ENCODE results near the gene TCF7L1. TPM values are rescaled to one million over a fixed set of nuclear protein-coding genes. Genes with fewer than 3 reads are reported as not detected.

The TCF7L1 gene
- total RNA-seq, 2 donors from 2014 or later: 71.9 to 73.3 TPM

GRCh38 chr2:85254540-85255300 is 121.5 kb downstream of the TCF7L1 start:
- H3K4me1 ChIP-seq (ENCODE audit: control insufficient read depth, insufficient read depth, low read length): peaks cover 42% of the 10 kb centered on the region
- peaks cover 2% of the 10 kb centered on the region for H3K36me3 Mint-ChIP-seq (ENCODE audit: low read depth)
- TF ChIP-seq CTCF (conservative IDR thresholded peaks at IDR 0.05): no peak
- H3K4me1 Mint-ChIP-seq: peaks cover 84% of the 10 kb centered on the region
- peak overlapping the region; percentile 55 for H3K4me3 Mint-ChIP-seq
- no peaks in the 10 kb centered on the region for H3K9me3 ChIP-seq (ENCODE audit: control insufficient read depth, low read length)
- H3K9me3 Mint-ChIP-seq: no peaks in the 10 kb centered on the region
- no peak overlapping the region for H3K9ac ChIP-seq (ENCODE audit: extremely low read depth, low read length, poor library complexity, severe bottlenecking)
- peak overlapping the region; percentile 98 for H3K27ac Mint-ChIP-seq
- peaks cover 11% of the 10 kb centered on the region for H3K36me3 ChIP-seq (ENCODE audit: control insufficient read depth, insufficient read depth, low read length)
- H3K4me3 ChIP-seq (ENCODE audit: low read length): no peak overlapping the region
- H3K27me3 Mint-ChIP-seq (ENCODE audit: insufficient read depth): no peaks in the 10 kb centered on the region
- 77 to 79% methylated on average over 7 to 11 of the region's 11 CpGs for WGBS, 2 experiments (ENCODE audit: insufficient coverage in 1 of 2, insufficient read length in 1 of 2)
- H3K27me3 ChIP-seq (ENCODE audit: control insufficient read depth, insufficient read depth, low read length, poor library complexity, severe bottlenecking): no peaks in the 10 kb centered on the region
- peak; percentile 56 for DNase-seq
- H3K27ac ChIP-seq (ENCODE audit: low read depth, low read length): peak overlapping the region; percentile 98

GRCh38 chr2:85255456-85255812 is 122.2 kb downstream of the TCF7L1 start:
- peak overlapping the region; percentile 98 for H3K27ac ChIP-seq (ENCODE audit: low read depth, low read length)
- DNase-seq: no peak
- H3K9me3 ChIP-seq (ENCODE audit: control insufficient read depth, low read length): no peaks in the 10 kb centered on the region
- Mint-ChIP-seq H3K4me1 (peaks cover 87% of the 10 kb centered on the region), H3K4me3 (peak overlapping the region; percentile 55), H3K36me3 (ENCODE audit: low read depth) (peaks cover 2% of the 10 kb centered on the region), H3K27me3 (ENCODE audit: insufficient read depth) (no peaks in the 10 kb centered on the region), H3K27ac (peak overlapping the region; percentile 98), H3K9me3 (no peaks in the 10 kb centered on the region)
- peak overlapping the region; percentile 51 for H3K9ac ChIP-seq (ENCODE audit: extremely low read depth, low read length, poor library complexity, severe bottlenecking)
- peaks cover 44% of the 10 kb centered on the region for H3K4me1 ChIP-seq (ENCODE audit: control insufficient read depth, insufficient read depth, low read length)
- no peaks in the 10 kb centered on the region for H3K27me3 ChIP-seq (ENCODE audit: control insufficient read depth, insufficient read depth, low read length, poor library complexity, severe bottlenecking)
- peak overlapping the region; percentile 24 for H3K4me3 ChIP-seq (ENCODE audit: low read length)
- peaks cover 11% of the 10 kb centered on the region for H3K36me3 ChIP-seq (ENCODE audit: control insufficient read depth, insufficient read depth, low read length)
- WGBS, 2 experiments (ENCODE audit: insufficient coverage in 1 of 2, insufficient read length in 1 of 2): 20 to 34% methylated on average over 2 to 6 of the region's 6 CpGs
- TF ChIP-seq CTCF (conservative IDR thresholded peaks at IDR 0.05): no peak

- H3K4me3 ChIP-seq (ENCODE audit: low read length): peak overlapping the region; percentile 24
- H3K9me3 ChIP-seq (ENCODE audit: control insufficient read depth, low read length): no peaks in the 10 kb centered on the region
- 0 to 4% methylated on average over 6 to 21 of the region's 23 CpGs for WGBS, 2 experiments (ENCODE audit: insufficient coverage in 1 of 2, insufficient read length in 1 of 2)
- peaks cover 43% of the 10 kb centered on the region for H3K4me1 ChIP-seq (ENCODE audit: control insufficient read depth, insufficient read depth, low read length)
- H3K27ac ChIP-seq (ENCODE audit: low read depth, low read length): peak overlapping the region; percentile 98
- no peaks in the 10 kb centered on the region for H3K27me3 ChIP-seq (ENCODE audit: control insufficient read depth, insufficient read depth, low read length, poor library complexity, severe bottlenecking)
- no peaks in the 10 kb centered on the region for H3K27me3 Mint-ChIP-seq (ENCODE audit: insufficient read depth)
- no peaks in the 10 kb centered on the region for H3K9me3 Mint-ChIP-seq
- peaks cover 85% of the 10 kb centered on the region for H3K4me1 Mint-ChIP-seq
- DNase-seq: peak; percentile 94
- peaks cover 5% of the 10 kb centered on the region for H3K36me3 Mint-ChIP-seq (ENCODE audit: low read depth)
- no peak for TF ChIP-seq CTCF (conservative IDR thresholded peaks at IDR 0.05)
- peak overlapping the region; percentile 51 for H3K9ac ChIP-seq (ENCODE audit: extremely low read depth, low read length, poor library complexity, severe bottlenecking)
- peak overlapping the region; percentile 98 for H3K27ac Mint-ChIP-seq
- peaks cover 11% of the 10 kb centered on the region for H3K36me3 ChIP-seq (ENCODE audit: control insufficient read depth, insufficient read depth, low read length)
- H3K4me3 Mint-ChIP-seq: peak overlapping the region; percentile 55
These were observed 122.8 kb downstream of the TCF7L1 start for GRCh38 chr2:85255813-85256594.

Data from endodermal cell (in vitro differentiated cells).